Lung (tissue), 12 donors: Measurements from ENCODE around the gene KIAA1217. TPM values are rescaled to one million over a fixed set of nuclear protein-coding genes. Genes with fewer than 3 reads are reported as not detected.

Experiments used
- ATAC-seq: fragments of 200-7000 bp; cut with Tn5 transposase; one replicate; pipeline ENCODE4 v1.9.1; 2020; ENCODE audit warnings: moderate number of reproducible peaks; ENCODE audit not compliant: insufficient read depth, low FRiP score
- DNase-seq, 3 donors: peaks; one replicate each; pipeline ENCODE4 v3.0.0-alpha.2; 2013 to 2017
- H3K27ac ChIP-seq, 2 donors: one replicate each; pipeline ENCODE4 v1.5.1; 2013; ENCODE audit warnings: mild to moderate bottlenecking in 2 of 2, moderate library complexity in 2 of 2, control low read depth in 1 of 2, inconsistent platforms in 1 of 2, low read depth in 1 of 2, low read length in 1 of 2
- H3K27me3 ChIP-seq, 3 donors: one replicate each; pipeline ENCODE4 v1.5.1; 2013; ENCODE audit warnings: low read length in 2 of 3; ENCODE audit not compliant: control insufficient read depth in 3 of 3, insufficient read depth in 3 of 3
- H3K36me3 ChIP-seq, 4 donors: one replicate each; pipeline ENCODE4 v1.5.1; 2013; ENCODE audit warnings: low read length in 4 of 4, mild to moderate bottlenecking in 1 of 4, moderate library complexity in 1 of 4; ENCODE audit not compliant: control insufficient read depth in 4 of 4, insufficient read depth in 4 of 4
- H3K4me1 ChIP-seq, 5 donors: one replicate each; pipeline ENCODE4 v1.5.1; 2013; ENCODE audit warnings: low read length in 5 of 5, mild to moderate bottlenecking in 2 of 5, moderate library complexity in 1 of 5; ENCODE audit not compliant: control insufficient read depth in 5 of 5, insufficient read depth in 5 of 5
- H3K4me3 ChIP-seq: one replicate; pipeline ENCODE4 v1.5.1; 2013; ENCODE audit warnings: mild to moderate bottlenecking, control low read depth, moderate library complexity
- H3K9ac ChIP-seq, 2 donors: one replicate each; pipeline ENCODE4 v1.5.1; 2013; ENCODE audit warnings: low read length in 2 of 2, control low read depth in 1 of 2; ENCODE audit not compliant: insufficient read depth in 1 of 2
- H3K9me3 ChIP-seq, 4 donors: one replicate each; pipeline ENCODE4 v1.5.1; 2013; ENCODE audit warnings: low read length in 3 of 4, mild to moderate bottlenecking in 1 of 4, moderate library complexity in 1 of 4; ENCODE audit not compliant: control insufficient read depth in 4 of 4, insufficient read depth in 3 of 4
- WGBS, 2 donors: extraction: QIAGEN DNeasy Blood & Tissue Kit; methylation state at CpG; one replicate each; pipeline ENCODE4 v1.1.7; 2013; 5-methylcytosine and 5-hydroxymethylcytosine counted together
- polyA plus RNA-seq, 2 donors: library from polyadenylated mRNA; stranded (reverse); fragments of 200-250 nt; gene quantifications; one replicate each; pipeline ENCODE4 v1.2.1, GENCODE V29; 2013
- total RNA-seq, 2 donors: library from RNA; depleted of rRNA in 1 of 2; stranded (reverse); fragments of >200 nt in 1 of 2; gene quantifications; one replicate each; pipeline ENCODE4 v1.2.1, GENCODE V29; 2014 to 2021
- TF ChIP-seq, protein P1 (sequence below): IDR thresholded peaks from 2 replicates; pipeline ENCODE4 v1.5.1; 2012; ENCODE audit warnings: mild to moderate bottlenecking; ENCODE audit errors: control extremely low read depth, extremely low read depth
- donor health status: control.
- donor health status: control.
- donor health status: Bipolar disorder and iron deficiency.
- donor health status: healthy.
- donor health status: DM: yes; HTN: yes; CAD: no.

The KIAA1217 gene
- total and polyA plus RNA-seq, 4 donors = 5.5 to 58.6 (median 24.1) TPM

DNA sequence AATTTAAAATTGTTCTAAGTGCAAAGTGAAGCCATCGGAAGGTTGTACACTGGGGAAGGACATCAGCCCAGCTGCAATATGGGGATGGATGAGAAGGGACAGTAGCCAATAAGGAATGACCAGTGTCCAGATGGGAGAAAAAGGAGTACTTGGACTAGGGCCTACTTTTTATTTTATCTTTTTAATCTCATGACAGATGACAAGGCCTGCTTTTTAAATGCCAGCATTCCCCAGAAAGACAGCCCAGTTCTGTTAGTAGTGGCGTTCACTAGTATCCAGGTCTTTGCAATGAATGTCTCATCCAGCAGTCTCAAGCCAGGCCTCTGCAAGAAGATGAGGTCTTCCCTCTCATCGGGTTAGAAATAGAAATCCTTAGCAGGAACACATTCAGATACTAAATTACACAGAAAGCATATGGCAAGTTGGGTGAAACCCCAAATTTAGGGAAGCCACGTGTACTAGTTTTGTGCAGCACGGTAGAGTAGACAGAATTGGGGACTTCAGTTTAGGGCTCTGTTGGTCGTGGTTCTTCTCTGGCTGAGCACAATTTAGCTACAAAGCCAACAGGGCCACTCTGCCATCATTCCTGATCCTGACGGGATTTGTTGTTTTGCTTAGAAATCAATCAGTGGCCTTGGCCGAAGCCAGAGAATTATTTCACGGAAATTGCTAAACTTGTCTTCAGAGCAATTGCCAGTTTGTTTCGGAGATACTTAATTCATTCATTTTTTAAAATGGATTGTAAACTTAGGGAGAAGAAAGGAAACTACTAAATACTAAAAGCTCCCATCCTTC, 286.9 kb downstream of the KIAA1217 start:
- ATAC-seq = no peak
- Histone ChIP-seq H3K9ac (no peak overlapping the region), H3K9me3 (peaks cover 0 to under 1% (median 0%) of the 10 kb centered on the region in 4 donors), H3K36me3 (peaks cover 2 to 10% (median 5%) of the 10 kb centered on the region in 4 donors), H3K27ac (no peak overlapping the region), H3K27me3 (no peaks in the 10 kb centered on the region), H3K4me1 (no peaks in the 10 kb centered on the region), H3K4me3 (no peak overlapping the region)
- no peak for DNase-seq
- 91 to 94% methylated on average over 10 of the region's 10 CpGs for WGBS, 2 donors
- TF ChIP-seq, protein P1, sequence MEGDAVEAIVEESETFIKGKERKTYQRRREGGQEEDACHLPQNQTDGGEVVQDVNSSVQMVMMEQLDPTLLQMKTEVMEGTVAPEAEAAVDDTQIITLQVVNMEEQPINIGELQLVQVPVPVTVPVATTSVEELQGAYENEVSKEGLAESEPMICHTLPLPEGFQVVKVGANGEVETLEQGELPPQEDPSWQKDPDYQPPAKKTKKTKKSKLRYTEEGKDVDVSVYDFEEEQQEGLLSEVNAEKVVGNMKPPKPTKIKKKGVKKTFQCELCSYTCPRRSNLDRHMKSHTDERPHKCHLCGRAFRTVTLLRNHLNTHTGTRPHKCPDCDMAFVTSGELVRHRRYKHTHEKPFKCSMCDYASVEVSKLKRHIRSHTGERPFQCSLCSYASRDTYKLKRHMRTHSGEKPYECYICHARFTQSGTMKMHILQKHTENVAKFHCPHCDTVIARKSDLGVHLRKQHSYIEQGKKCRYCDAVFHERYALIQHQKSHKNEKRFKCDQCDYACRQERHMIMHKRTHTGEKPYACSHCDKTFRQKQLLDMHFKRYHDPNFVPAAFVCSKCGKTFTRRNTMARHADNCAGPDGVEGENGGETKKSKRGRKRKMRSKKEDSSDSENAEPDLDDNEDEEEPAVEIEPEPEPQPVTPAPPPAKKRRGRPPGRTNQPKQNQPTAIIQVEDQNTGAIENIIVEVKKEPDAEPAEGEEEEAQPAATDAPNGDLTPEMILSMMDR = no peak

GRCh38 chr10:24496906-24497305, 288.0 kb downstream of the KIAA1217 start:
- H3K27me3 ChIP-seq = no peaks in the 10 kb centered on the region
- TF ChIP-seq, protein P1 = no peak
- no peak for ATAC-seq
- H3K4me1 ChIP-seq = peaks cover 0 to under 1% (median 0%) of the 10 kb centered on the region in 5 donors
- H3K36me3 ChIP-seq = peaks cover 2 to 9% (median 6%) of the 10 kb centered on the region in 4 donors
- WGBS, 2 donors = 90 to 94% methylated on average over 8 of the region's 8 CpGs
- H3K9me3 ChIP-seq = no peaks in the 10 kb centered on the region
- DNase-seq = no peak
- no peak overlapping the region for H3K4me3 ChIP-seq
- H3K9ac ChIP-seq = no peak overlapping the region
- no peak overlapping the region for H3K27ac ChIP-seq

- peaks cover 0 to 35% (median 6%) of the 10 kb centered on the region in 5 donors for H3K4me1 ChIP-seq
- no peak overlapping the region for H3K27ac ChIP-seq
- WGBS, 2 donors = 92 to 96% methylated on average over 10 of the region's 10 CpGs
- TF ChIP-seq, protein P1 = no peak
- H3K4me3 ChIP-seq = no peak overlapping the region
- ATAC-seq = no peak
- H3K27me3 ChIP-seq = no peaks in the 10 kb centered on the region
- no peak overlapping the region for H3K9ac ChIP-seq
- peaks cover 2 to 12% (median 5%) of the 10 kb centered on the region in 4 donors for H3K36me3 ChIP-seq
- DNase-seq = no peak
- H3K9me3 ChIP-seq = no peaks in the 10 kb centered on the region
Measured at GRCh38 chr10:24501056-24501711, 292.2 kb downstream of the KIAA1217 start.
